Measurements from ENCODE around the gene TALDO1. TPM values are rescaled to one million over a fixed set of nuclear protein-coding genes. Genes with fewer than 3 reads are reported as not detected.

The TALDO1 gene
- polyA plus RNA-seq, 1 donor from 2014 or later, result 156 TPM

DNA sequence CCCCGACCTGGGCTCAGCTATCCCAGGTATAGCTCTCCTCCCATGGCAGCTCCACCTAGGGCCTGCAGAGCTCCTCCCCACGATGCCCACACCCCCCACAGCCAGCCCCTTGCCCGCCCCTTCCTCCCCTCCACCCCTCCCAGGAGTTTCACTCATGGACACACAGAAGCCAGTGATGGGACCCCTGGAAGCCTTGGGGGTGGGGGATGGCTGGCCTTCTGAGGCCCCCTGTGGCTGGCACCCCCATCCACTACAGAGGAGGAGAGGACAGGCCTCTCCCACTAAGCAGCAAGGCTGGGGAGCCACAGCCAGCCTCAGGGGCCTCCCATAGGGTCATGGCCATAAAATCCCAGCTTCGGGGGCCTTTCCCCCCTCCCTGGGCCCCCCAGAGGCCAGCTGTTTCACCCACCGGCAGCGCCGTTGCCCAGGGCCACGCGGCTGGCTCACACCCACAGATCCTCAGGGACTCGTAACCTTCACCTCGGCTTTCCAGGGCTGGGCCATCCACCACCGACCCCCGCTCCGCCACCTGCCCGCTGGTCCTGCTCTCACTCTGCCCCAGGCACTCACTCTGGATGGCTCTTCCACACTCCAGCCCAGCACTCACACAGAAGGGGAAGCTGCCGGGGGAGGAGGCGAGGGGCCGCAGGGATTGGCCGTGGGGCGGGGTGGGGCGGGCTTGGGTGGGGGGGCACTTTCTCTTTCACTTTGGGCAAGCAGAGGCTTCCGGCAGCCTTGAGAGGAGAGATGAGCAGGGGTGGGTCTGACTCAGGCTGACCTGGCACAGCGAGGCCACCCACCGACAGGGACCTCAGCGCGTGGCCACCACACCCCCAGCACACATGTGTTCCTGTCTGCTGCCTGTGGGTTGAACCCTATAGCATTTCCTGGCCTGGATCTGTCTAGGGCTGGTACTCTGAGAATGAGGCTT, 48.6 kb downstream of the TALDO1 start:
- Histone ChIP-seq H3K9me2 (ENCODE audit: insufficient read depth, low read length) (no peaks in the 10 kb centered on the region), H3K9ac (ENCODE audit: low read length) (peak overlapping the region; percentile 99), H2AFZ (ENCODE audit: low read depth, low read length) (no peak overlapping the region), H3K4me3 (ENCODE audit: low read length) (peak overlapping the region; percentile 100), H3K79me2 (replicated peaks; ENCODE audit: insufficient read depth, low read length) (peaks cover 13% of the 10 kb centered on the region), H3K27me3 (ENCODE audit: insufficient read depth, low read depth, low read length) (no peaks in the 10 kb centered on the region), H3K9me3 (ENCODE audit: low read length) (no peaks in the 10 kb centered on the region), H3F3A (ENCODE audit: insufficient read depth, low read length, poor library complexity, severe bottlenecking) (no peaks in the 10 kb centered on the region), H3K36me3 (ENCODE audit: insufficient read depth, low read length) (no peaks in the 10 kb centered on the region), H3K4me2 (ENCODE audit: low read length) (peak overlapping the region; percentile 63), H4K20me1 (ENCODE audit: insufficient read depth) (no peaks in the 10 kb centered on the region), H3K27ac (ENCODE audit: low read length) (peak overlapping the region; percentile 99)
- no peak for TF ChIP-seq SMC3 (conservative IDR thresholded peaks at IDR 0.05; ENCODE audit: poor library complexity)
- TF ChIP-seq, protein P1, sequence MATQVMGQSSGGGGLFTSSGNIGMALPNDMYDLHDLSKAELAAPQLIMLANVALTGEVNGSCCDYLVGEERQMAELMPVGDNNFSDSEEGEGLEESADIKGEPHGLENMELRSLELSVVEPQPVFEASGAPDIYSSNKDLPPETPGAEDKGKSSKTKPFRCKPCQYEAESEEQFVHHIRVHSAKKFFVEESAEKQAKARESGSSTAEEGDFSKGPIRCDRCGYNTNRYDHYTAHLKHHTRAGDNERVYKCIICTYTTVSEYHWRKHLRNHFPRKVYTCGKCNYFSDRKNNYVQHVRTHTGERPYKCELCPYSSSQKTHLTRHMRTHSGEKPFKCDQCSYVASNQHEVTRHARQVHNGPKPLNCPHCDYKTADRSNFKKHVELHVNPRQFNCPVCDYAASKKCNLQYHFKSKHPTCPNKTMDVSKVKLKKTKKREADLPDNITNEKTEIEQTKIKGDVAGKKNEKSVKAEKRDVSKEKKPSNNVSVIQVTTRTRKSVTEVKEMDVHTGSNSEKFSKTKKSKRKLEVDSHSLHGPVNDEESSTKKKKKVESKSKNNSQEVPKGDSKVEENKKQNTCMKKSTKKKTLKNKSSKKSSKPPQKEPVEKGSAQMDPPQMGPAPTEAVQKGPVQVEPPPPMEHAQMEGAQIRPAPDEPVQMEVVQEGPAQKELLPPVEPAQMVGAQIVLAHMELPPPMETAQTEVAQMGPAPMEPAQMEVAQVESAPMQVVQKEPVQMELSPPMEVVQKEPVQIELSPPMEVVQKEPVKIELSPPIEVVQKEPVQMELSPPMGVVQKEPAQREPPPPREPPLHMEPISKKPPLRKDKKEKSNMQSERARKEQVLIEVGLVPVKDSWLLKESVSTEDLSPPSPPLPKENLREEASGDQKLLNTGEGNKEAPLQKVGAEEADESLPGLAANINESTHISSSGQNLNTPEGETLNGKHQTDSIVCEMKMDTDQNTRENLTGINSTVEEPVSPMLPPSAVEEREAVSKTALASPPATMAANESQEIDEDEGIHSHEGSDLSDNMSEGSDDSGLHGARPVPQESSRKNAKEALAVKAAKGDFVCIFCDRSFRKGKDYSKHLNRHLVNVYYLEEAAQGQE (IDR thresholded peaks at IDR 0.05; ENCODE audit: borderline replicate concordance), result no peak
- TF ChIP-seq RAD21 (conservative IDR thresholded peaks at IDR 0.05), result no peak
- no peak for TF ChIP-seq TAF1 (IDR thresholded peaks at IDR 0.05; ENCODE audit: low read depth)
- TF ChIP-seq EP300 (conservative IDR thresholded peaks at IDR 0.05; ENCODE audit: poor library complexity, severe bottlenecking), result no peak
- TF ChIP-seq MXI1 (conservative IDR thresholded peaks at IDR 0.05; ENCODE audit: poor library complexity, severe bottlenecking), result no peak
- TF ChIP-seq, protein P2, sequence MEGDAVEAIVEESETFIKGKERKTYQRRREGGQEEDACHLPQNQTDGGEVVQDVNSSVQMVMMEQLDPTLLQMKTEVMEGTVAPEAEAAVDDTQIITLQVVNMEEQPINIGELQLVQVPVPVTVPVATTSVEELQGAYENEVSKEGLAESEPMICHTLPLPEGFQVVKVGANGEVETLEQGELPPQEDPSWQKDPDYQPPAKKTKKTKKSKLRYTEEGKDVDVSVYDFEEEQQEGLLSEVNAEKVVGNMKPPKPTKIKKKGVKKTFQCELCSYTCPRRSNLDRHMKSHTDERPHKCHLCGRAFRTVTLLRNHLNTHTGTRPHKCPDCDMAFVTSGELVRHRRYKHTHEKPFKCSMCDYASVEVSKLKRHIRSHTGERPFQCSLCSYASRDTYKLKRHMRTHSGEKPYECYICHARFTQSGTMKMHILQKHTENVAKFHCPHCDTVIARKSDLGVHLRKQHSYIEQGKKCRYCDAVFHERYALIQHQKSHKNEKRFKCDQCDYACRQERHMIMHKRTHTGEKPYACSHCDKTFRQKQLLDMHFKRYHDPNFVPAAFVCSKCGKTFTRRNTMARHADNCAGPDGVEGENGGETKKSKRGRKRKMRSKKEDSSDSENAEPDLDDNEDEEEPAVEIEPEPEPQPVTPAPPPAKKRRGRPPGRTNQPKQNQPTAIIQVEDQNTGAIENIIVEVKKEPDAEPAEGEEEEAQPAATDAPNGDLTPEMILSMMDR (IDR thresholded peaks at IDR 0.05; ENCODE audit: poor library complexity, severe bottlenecking), result no peak

DNA sequence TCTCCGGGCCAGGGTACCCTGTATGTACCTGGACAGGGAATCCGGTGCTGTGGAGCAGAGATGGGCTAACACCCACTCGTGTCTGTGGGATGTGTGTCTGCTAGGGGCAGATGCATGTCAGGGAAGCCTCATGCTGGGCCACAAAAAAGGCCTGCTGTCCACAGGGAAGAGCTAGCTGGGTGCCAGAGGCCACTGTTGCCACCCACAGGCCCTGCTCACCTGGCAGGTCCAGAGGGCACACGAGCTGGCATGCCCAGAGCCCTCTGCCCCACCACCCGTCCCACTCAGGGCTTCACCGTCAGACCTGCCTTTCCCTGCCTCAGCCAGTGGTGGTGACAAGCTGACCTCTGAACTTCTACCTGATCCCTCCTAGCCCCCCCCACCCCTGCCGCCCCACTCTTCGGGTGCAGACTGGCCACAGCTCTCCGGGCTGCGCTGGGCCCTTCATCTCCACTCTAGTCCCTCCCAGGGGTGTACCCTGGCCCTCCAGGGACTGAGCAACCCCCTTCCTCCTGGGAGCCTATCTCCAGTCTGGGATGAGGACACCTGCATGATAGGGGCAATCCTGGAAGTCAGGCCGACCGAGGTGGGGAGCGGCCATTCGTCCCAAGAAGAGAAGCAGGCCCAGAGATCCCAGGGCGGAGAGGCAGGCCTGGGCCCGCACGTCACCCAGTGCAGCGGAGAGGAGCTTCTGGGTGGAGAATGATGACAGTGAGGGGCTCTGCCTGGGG, 49.5 kb downstream of the TALDO1 start:
- no peaks in the 10 kb centered on the region for H3K9me3 ChIP-seq (ENCODE audit: low read length)
- H3K79me2 ChIP-seq (replicated peaks; ENCODE audit: insufficient read depth, low read length), result peaks cover 13% of the 10 kb centered on the region
- no peaks in the 10 kb centered on the region for H3K36me3 ChIP-seq (ENCODE audit: insufficient read depth, low read length)
- no peak for TF ChIP-seq EP300 (conservative IDR thresholded peaks at IDR 0.05; ENCODE audit: poor library complexity, severe bottlenecking)
- TF ChIP-seq, protein P1 (IDR thresholded peaks at IDR 0.05; ENCODE audit: borderline replicate concordance), result no peak
- TF ChIP-seq, protein P2 (IDR thresholded peaks at IDR 0.05; ENCODE audit: poor library complexity, severe bottlenecking), result no peak
- TF ChIP-seq MXI1 (conservative IDR thresholded peaks at IDR 0.05; ENCODE audit: poor library complexity, severe bottlenecking), result no peak
- TF ChIP-seq SMC3 (conservative IDR thresholded peaks at IDR 0.05; ENCODE audit: poor library complexity), result no peak
- no peak for TF ChIP-seq POLR2AphosphoS5 (IDR thresholded peaks at IDR 0.05)
- TF ChIP-seq TAF1 (IDR thresholded peaks at IDR 0.05; ENCODE audit: low read depth), result no peak
- TF ChIP-seq RAD21 (conservative IDR thresholded peaks at IDR 0.05), result no peak
- no peak for TF ChIP-seq EZH2 (IDR thresholded peaks at IDR 0.05; ENCODE audit: borderline replicate concordance, insufficient read depth, low read length, poor library complexity, severe bottlenecking)
- H3F3A ChIP-seq (ENCODE audit: insufficient read depth, low read length, poor library complexity, severe bottlenecking), result no peaks in the 10 kb centered on the region
- H3K27ac ChIP-seq (ENCODE audit: low read length), result peak overlapping the region; percentile 99
- H3K4me2 ChIP-seq (ENCODE audit: low read length), result peak overlapping the region; percentile 63
- peak overlapping the region; percentile 99 for H3K9ac ChIP-seq (ENCODE audit: low read length)
- peak overlapping the region; percentile 100 for H3K4me3 ChIP-seq (ENCODE audit: low read length)
- no peaks in the 10 kb centered on the region for H3K27me3 ChIP-seq (ENCODE audit: insufficient read depth, low read depth, low read length)
- H4K20me1 ChIP-seq (ENCODE audit: insufficient read depth), result no peaks in the 10 kb centered on the region
- H2AFZ ChIP-seq (ENCODE audit: low read depth, low read length), result no peak overlapping the region
- no peaks in the 10 kb centered on the region for H3K9me2 ChIP-seq (ENCODE audit: insufficient read depth, low read length)

Data from neural cell (in vitro differentiated cells).